ENCODE measurements around the gene SP140L.
A peak's percentile ranks its signal among the peaks of the same experiment; 100 is the strongest.
"Not testable (repeated sequence)": the region's sequence is repeated elsewhere in the genome, so short reads cannot be mapped to it uniquely, and the experiment has no call there.

The SP140L gene

DNA sequence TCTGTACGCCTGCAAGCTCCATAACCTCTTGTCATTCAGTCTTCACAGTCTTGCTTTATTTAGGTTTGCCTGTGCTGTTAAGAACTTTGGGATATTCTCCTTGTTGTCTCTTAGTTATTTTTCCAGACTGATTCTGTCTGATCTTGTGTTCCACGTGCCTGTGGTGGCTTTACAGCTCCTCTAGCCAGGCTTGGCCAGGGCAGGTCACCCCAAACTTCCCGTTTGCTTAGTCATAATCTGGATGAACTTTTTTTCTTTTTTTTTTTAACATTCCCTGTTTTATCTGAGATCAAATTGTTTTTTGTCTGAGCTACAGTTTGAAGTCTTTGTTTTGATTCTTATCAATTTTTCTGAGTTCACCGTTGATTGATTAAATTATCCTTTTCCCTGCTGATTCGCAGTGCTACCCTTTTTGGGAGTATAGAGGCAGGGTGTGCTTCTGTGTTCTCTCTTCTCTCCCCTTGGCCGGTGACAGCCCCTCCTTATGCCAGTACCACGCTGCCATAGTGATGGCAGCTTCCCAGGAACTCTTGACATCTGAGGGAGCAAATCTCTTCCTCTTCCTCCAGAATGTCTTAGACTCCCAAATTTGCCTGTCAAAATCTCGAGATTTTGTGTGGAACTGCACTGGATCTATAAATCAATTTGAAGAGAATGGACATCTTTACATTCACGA, 91.5 kb downstream of the SP140L start:
- no peak for DNase-seq (ENCODE audit: low read depth in 3 of 3)

DNA sequence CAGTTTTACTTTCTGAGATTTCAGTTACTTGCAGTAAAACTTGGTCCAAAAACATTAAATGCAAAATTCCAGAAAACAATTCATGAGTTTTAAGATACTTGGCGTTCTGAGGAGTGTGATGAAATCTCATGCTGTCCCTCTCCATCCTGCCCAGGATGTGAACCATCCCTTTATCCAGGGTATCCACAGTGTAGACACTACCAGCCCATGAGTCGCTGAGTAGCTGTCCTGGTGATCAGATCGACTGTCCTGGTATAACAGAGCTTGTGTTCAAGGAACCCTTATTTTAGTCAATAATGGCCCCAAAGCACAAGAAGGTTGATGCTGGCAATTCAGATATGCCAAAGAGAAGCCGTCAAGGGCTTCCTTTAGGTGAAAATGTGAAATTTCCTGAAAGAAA, 92.2 kb downstream of the SP140L start:
- DNase-seq (ENCODE audit: low read depth in 3 of 3), result no peak

DNA sequence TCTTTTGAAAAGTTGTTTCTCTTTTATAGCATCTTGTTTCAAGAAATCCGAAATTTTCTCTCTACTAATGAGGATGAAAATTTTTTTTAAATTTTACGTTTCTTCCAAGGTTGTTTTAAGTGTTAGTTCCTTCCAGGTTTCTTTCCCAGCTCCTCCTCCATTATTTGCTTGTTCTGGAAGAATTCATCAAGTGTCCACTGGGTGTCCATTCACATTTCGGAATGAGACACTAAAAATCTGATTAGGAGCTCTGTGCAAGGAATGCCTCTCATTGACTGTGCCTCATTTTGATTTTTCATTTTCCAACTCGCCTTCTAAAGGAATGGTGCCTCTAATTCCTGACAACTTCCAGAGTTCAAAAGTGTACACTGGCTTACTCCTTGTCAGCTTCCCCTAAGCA, 95.2 kb downstream of the SP140L start:
- DNase-seq (ENCODE audit: low read depth in 3 of 3), result no peak

DNA sequence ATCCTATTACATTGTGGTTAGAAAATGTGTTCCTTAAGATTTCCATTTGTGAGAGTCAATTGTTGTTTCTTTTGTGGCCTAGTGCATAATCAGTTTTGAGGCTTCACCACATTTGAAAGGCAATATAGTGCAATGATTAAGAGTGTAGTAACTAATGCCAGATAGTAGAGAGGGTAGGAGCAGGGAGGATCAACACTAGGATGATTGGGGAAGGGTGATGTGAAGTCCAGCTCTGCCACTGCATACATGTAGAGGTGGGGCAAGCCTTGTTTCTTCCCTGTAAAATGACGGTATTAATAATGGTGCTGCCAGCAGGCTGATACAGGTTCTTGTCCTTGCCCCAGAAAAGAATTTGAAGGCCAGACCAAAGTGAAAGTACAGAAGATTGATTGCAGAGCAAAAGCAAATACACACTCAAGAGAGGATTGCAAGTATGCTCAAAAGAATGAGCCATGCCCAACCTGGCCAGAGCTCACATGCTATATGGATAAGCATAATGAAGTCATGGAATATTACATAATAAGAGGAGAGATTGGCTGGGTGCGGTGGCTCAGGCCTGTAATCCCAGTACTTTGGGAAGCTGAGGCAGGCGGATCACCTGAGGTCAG, 97.0 kb downstream of the SP140L start:
- DNase-seq (ENCODE audit: low read depth in 3 of 3), result no peak

DNA sequence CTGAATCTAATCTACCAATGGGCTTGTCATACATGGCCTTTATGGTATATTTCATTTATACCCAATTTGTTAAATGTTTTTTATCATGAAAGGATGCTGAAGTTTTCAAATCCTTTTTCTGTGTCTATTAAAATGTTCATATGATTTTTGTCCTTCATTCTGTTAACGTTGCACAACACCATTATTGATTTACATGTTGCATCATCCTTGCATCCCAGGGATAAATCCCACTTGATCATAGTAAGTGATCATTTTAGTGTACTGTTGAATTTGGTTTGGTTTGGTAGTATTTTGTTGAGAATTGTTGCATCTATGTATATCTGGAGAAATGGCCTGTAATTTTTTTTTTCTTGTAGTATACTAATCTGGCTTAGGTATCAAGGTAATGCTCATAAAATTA, 98.4 kb downstream of the SP140L start:
- no peak for DNase-seq (ENCODE audit: low read depth in 3 of 3)

DNA sequence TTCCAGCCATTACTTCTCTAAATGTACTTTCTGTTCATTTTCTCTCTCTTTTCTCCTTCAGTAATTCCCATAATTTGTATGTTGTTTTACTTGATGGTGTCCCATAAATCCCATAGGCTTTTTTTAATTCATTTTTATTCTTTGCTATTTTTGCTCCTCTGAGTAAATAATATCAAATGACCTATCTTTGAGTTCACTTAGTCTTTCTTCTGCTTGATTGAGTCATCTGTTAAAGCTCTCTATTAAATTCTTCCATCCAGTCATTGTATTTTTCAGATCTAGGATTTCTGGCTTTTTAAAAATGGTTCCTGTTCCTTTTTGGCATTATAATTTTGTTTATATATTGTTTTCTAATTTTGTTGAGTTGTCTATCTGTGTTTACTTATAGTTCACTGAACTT, 102.5 kb downstream of the SP140L start:
- DNase-seq (ENCODE audit: low read depth in 3 of 3), result no peak

DNA sequence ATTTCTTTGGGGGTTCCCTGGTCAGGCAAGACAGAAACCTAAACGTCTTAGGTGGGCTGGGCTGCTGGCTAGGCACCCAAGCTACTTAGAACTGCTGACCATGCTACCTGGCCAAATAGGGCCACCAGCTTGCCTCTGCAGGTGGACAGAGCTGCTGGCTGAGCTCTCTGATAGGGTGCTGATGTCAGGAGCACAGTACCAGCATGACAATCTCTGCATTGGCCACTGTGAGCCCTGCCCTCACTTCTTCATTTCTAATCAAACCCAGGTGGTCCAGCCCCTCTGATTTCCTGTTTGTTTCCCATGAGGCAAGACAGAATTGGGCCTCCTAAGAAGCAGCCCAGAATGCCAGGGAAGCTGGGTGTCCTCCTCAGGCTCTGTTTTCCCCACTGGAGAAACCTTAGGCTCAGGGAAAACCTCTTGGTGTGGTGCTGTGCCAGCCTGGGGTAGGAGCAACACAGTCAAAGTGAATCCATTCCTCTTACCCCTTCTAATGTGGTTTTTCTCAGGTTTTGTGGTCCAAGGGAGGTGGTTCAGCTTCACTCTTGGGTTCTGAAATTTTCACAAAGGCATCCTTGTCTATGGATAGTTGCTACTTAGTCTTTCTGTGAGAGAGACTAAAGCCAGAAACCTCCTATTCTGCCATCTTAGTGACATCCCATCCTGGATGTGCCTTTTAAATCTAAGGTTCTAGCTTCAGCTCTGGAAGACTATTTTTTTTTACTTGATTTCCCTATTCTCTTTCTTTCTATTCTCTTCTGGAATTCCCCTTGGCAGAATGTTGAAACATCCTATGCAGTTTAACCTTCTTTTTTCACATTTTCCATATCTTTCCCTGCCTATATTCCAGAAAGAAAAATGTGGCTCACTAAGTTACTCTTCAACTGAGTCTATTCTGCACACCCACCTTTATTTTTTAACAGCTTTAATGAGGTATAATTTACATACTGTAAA, 104.2 kb downstream of the SP140L start:
- DNase-seq (ENCODE audit: low read depth in 3 of 3), result no peak

DNA sequence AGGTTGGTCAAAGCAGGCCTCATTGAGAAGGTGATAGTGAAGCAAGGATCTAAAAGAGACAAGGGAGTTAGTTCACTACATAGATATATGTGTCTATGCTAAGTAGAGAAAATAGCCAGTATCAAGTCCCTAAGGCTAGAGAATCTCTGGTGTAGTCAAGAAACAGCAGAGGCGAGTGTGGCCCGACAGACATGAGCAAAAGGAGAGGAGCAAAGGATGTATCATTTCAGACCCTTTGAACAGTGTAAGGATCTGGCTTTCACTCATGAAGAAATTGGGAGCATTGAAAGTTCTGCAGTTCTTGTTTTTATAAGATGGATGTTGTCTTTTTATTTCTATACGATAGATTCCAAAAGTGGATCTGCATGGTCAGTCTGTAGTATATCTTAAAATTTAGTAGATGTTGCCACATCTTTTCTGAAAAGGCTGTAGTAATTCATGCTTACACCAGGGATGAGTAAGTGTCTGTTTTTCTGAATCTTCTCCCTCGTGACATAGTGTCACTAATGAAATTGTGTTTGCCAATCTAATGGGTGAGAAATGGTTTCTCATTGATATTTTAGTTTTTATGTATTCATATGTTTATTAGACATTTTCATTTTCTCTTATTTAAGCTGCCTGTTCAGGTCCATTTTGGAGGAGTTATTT, 107.8 kb downstream of the SP140L start:
- no peak for DNase-seq (ENCODE audit: low read depth in 3 of 3)

DNA sequence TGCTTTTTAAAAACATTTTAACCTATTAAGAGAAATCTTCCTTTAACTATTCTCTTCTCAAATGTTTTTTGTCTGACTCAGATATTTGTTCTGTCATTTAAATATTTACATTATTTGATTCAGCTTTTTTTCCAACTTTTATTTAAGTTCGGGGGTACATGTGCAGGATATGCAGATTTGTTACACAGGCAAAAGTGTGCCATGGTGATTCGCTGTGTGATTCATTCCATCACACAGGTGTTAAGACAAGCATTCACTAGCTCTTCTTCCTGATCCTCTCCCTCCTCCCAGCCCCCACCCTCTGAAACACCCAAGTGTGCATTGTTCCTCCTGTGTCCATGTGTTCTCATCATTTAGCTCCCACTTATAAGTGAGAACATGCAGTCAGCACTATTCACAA, 108.4 kb downstream of the SP140L start:
- DNase-seq (ENCODE audit: low read depth in 3 of 3), result no peak

DNA sequence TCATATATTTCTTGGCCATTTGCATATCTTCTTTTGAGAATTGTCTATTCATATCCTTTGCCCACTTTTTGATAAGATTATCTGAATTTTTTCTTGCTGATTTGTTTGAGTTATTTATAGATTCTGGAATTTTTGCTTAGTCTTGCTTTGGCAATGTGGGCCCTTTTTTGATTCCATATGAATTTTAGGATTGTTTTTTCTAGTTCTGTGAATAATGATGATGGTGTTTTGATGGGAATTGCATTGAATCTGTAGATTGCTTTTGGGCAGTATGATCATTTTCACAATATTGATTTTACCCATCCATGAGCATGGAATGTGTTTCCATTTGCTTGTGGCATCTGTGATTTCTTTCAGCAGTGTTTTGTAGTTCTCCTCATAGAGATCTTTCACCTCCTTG, 112.1 kb downstream of the SP140L start:
- not testable (repeated sequence) for DNase-seq (ENCODE audit: low read depth in 3 of 3)

DNA sequence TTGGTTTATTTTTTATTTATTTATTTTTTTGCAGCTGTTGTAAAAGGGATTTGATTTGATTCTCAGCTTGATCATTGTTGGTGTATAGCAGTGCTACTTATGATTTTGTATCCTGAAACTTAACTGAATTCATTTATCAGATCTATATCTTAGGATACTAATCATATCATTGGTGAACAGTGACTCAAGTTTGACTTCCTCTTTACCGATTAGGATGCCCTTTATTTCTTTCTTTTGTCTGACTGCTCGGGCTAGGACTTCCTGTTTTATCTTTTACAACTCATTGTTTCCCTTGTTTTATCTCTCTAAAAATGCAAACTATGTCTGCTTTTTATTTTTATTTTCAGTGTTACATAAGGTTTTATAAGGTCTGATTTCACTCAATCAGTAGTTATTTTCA, 112.6 kb downstream of the SP140L start:
- DNase-seq (ENCODE audit: low read depth in 3 of 3), result no peak

DNA sequence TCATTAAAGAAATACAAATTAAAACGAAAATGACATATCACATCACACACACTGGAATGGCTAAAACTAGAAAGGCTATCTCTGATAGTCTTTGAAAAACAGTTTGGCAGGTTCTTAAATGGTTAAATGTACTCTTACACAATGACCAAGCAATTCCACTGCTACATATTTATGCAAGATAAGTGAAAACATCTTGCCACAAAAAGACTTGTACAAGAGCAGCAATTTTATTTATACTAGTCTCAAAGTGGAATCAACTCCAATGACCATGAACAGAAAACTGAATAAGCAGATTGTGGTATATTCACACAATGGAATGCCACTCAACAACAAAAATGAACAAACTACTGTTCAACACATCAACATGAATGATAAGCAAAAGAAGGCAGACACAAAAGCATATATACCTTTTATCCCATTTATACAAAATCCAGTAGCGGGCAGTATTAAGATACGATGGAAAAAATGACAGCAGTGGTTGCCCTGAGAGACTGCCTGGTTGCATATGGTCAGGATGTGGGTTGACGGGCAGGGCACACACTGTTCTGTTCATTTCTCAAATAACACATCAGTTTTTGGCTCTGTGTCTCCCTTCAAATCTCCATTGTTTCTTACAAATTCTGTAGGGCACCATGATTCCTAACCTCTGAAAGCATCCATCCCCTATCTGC, 114.4 kb downstream of the SP140L start:
- DNase-seq (ENCODE audit: low read depth in 3 of 3), result peak in 1 of 3 experiments; percentile 37

DNA sequence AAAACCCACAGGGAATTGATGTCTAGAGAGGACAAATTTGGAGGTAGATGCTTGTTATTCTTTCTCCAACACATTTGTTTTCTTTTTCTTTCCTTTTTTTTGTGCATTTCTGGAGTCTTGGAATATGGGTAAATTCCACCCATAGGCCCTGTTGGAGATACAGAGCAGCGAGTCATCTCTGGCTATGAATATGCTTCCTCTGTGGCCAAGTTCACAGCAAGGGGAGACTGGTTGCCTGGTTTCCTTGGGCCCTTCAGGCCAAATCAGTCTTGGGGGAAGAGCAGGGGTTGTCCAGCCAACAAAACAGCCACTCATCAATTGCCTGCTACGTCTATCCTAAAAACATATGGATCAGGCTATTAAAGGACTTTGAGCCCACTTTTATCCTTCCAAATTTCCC, 116.5 kb downstream of the SP140L start:
- no peak for DNase-seq (ENCODE audit: low read depth in 3 of 3)

DNA sequence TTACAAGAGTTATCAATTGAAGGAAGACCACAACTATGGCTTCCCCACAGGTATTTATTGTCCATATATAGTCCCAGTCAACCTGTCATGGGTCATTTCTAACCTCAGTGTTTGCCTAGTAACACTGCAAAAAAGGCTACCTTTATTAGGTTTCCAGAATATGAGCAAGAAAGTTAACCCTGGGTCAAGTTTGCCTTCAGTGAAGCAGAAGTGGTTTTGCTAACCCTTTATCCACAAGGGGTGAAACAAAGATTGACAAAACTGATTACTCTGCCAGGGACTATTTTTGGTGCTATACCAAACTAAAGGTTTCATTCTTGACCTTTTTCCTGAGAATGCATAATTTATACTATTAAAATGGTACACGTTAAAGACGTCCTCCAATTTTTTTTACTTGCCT, 117.8 kb downstream of the SP140L start:
- DNase-seq (ENCODE audit: low read depth in 3 of 3), result no peak

DNA sequence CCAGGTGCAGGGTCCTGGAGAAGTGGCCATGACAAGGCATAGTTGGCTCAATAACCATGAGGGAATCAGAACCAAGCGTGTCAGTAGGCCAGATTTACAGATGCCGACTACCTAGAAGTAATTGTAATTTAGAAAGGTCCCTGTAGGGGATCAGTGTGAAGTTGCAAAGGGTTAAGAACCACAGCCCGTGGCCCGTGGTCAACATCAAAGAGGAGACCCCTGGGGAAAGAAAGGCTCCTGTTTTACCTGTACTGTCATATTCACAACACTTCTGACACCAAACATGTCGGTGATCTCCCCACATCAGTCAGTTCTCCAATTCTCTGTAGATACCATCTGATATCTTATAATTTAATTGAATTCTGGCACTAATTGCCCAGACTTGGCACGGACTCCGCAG, 120.0 kb downstream of the SP140L start:
- DNase-seq (ENCODE audit: low read depth in 3 of 3), result no peak

DNA sequence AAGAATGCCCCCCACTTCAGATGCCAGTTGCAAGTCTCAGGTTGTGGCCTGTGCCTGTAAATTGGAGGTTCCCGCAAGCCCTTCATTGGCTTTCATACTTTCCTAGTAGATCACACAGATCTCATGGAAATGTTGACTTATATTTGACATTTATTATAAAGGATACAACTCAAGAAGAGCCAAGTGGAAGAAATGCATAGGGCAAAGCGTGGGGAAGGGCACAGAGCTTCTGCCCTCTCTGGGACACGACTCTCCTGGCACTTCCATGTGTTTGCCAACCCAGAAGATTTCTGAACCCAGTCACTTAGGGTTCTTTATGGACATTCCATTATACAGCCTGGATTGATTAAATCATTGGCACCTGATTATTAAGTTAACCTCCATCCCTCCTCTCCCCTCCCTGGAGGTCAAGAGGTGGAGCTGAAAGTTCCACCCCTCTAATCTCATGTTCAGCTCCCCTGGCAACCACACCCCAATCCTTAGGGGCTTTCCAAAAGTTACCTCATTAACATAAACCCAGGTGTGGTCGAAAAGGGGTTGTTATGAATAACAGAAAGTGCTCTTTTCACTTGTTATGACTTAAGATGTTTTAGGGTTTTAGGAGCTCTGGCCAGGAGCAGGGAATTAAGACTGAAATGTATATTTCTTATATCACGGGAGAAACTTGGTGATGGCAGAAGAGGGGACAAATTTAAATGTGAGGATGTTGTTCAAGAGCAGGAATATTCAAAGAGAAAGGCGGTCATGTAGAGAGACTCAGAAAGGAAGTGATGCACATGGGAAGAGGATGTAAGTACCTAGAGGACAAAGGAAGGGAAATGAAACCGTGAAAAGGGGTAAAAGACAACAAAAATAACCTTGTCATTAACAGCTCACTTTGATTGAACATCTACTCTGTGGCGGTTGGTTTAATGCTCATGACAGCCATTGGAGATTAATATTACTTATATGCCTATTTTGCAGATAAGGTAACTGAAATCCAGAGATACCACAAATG, 120.8 kb downstream of the SP140L start:
- DNase-seq (ENCODE audit: low read depth in 3 of 3), result peak in 1 of 3 experiments; percentile 26

DNA sequence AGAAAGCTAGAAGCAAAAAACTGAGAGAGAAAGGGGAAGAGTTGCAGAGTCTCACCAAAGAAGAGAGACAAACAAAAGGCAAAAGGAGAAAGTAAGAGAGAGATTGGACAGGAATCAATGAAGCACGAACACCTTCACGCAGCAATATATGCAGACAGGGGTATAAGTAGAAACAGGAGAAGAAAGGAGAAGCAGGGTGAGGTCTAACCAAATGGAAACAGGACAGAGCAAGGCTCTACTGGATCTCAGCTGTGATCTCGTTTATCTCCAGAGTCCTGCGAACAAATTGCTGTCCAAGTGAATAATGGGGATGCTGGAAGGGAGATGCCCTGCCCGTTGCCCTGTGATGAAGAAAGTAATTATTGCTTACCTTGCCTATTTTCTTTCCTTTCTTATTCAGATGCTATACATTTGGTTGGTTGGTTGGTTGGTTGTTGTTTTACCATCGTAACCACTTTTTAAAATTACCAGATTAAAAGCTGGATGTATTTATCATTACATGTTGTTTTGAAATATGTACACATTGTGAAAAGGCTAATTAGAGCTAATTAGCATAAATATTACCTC, 123.0 kb downstream of the SP140L start:
- no peak for DNase-seq (ENCODE audit: low read depth in 3 of 3)

DNA sequence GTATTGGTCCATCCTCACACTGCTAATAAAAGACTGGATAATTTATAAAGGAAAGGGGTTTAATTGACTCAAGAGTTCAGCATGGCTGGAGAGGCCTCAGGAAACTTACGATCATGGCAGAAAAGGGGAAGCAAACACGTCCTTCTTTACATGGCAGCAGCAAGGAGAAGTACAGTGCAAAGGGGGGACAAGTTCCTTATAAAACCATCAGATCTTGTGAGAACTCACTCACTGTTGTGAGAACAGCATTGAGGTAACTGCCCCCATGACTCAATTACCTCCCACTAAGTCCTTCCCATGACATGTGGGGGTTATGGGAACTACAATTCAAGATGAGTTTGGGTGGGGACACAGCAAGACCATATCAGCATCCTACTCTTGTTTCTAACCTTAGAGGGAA, 126.0 kb downstream of the SP140L start:
- DNase-seq (ENCODE audit: low read depth in 3 of 3), result no peak
